Measurements from ENCODE around the gene IL21R.
"Not testable (repeated sequence)": the region's sequence is repeated elsewhere in the genome, so short reads cannot be mapped to it uniquely, and the experiment has no call there.

IL21R gene

DNA sequence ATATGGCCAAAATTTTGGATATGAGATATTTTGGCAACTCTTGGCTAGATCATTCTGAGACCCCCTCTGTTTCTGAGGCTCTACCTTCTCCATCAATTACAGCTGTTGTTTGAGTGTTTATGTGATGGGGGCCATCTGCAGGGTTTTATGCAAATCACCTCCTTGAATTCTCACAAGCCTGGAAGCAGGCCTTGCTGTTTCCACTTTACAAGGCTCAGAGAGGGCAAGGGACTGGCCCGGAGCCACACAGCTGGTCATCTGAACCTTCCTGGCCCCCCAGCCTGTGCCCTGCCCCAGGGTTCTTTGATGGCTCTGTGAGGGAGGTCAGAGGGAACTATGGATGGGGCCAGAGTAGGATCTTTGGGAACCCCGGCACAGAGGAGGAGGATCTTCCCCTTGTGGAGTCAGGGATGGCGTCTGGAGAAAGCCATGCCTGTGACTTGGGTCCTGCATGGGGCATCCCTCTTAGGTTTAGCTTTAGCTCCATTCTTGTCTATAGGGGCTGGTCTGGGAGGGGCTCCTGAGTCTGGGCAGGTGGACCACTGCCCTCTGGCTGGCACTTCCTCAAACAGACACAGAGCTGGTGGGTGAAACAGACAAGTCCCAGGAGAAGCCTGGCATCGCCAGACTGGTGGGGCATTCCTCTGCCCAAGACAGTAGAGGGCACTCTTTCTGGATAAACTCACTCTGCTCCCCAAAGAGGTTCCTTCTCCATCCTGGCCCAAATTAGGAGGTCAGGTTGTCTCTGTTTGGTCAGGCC lies 26.2 kb downstream of the IL21R start:
- DNase-seq (ENCODE audit: low read depth) = no peak

DNA sequence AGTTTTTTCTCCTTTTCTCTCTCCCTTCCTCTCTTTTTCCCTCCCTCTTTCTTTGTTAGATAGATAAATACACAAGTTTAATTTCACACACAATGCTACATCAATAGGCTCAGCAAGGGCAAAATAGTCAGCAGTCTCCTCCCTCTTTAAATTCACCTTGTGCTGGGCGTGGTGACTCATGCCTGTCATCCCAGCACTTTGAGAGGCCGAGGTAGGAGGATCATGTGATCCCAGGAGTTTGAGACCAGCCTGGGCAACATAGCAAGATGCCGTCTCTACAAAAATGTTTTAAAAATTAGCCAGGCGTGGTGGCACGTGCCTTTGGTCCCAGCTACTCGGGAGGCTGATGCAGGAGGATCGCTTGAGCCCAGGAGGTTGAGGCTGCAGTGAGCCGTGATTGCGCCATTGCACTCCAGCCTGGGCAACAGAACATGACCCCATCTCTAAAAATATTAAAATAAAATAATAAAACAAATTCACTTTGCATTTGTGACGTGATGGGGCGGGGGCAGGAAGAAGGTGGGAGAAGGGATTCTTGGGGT lies 27.4 kb downstream of the IL21R start:
- DNase-seq (ENCODE audit: low read depth) = no peak

DNA sequence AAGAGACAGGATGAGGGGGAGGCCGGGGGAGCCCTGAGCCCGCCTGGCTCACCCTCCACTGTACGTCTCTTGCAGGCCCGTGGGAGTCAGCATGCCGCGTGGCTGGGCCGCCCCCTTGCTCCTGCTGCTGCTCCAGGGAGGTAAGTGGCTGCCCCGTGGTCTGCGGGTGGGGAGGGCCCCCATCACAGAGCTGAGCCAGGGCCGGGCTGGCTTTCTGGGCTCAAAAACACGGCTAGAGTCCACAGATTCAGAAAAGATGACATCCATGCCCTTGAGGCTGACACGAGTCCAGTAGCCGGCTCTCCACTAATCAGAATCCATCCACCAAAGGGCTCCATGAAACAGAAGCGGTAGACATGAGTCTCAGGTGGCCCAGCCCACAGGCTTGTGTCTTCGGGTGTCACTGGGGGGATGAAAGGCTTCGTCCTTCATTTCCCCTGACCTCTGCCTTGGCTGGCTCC lies 28.0 kb downstream of the IL21R start:
- no peak for DNase-seq (ENCODE audit: low read depth)

DNA sequence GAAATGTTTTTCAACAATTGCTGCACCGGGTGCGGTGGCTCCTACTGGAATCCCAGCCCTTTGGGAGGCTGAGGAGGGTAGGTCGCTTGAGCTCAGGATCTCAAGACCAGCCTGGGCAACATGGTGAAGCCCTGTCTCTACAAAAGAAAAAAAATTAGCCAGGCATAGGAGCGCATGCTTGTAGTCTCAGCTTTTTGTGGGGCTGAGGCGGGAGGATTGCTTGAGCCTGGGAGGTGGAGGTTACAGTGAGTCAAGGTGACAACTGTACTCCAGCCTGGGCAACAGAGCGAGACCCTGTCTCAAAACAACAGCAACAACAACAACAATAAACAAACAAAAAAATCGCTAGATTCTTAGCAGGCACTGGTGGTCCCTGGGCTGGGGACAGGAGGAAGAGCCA lies 28.5 kb downstream of the IL21R start:
- DNase-seq (ENCODE audit: low read depth) = no peak

DNA sequence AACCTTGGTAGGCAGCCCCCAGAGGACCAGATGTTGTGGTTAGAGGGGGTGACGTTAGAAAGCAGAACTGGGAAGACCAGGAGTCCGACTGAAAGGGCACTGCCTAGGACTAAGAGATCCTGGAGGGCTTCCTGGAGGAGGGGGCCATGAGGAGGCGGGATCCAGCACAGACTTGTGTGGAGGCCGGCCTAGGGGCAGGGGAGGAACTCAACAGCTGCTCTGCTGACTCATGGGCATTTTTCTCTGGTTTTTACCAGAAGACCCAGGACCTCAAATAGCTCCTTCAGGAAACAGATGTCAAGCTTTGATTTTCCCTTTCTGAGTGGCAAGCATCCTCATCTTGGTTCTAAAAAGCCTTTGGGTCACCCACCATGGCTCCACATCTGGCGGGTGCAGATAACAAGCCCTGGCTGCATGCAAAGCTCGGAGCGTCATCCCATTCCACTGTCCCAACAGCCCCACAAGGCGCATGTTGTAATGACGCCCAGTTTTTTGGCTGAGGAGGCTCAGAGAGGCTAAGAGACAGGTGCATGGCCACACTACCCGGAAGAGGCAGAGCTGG lies 29.0 kb downstream of the IL21R start:
- no peak for DNase-seq (ENCODE audit: low read depth)

DNA sequence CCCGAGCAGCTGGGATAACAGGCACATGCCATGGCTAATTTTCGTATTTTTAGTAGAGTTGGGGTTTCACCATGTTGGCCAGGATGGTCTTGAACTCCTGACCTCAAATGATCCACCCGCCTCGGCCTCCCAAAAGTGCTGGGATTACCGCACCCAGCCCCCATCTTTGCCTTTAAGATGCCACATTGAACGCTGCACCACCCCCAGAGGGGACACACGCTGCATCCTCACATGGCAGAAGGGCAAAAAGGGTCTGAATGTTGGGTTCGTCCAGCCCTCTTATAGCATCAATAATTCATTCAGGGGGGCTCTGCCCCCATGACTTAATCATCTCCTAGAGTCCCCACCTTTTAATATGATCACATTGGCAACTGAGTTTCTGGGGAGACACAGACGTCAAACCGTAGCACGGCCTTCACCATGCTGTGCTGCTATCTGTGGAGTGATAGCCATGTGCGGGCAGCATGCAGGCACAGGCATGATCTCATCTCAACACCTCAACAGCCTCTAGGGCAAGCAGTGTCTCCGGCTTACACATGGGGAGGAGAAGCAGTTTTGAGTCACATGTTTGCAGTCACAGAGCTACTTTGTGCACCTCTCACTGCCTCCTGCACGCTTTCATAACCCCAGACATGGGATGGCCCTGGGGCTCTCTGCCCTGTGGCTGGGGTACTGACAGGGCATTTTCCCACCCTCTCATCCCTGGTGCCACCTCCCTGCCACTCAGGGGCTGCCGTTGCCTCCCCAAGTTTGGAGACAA lies 30.0 kb downstream of the IL21R start:
- no peak for DNase-seq (ENCODE audit: low read depth)

DNA sequence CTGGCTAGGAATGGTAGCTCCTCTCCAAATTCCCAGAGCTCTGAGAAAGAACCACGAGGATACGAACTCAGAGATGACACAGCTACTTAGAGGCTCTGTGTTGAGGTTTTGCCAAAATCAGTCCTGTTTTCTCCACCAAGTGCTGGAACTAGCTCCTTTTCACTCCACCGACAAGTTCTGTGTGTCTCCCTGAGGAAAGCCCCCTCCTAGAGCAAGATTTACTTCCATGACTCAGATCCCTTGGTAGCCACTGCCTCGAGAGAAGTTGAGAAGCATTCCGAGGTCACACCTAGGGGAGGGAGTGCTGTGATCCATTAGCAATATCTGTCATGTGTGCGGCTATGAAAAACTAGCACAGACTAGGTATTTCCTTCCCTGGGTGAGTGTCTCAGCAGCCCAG lies 30.6 kb downstream of the IL21R start:
- DNase-seq (ENCODE audit: low read depth) = no peak

DNA sequence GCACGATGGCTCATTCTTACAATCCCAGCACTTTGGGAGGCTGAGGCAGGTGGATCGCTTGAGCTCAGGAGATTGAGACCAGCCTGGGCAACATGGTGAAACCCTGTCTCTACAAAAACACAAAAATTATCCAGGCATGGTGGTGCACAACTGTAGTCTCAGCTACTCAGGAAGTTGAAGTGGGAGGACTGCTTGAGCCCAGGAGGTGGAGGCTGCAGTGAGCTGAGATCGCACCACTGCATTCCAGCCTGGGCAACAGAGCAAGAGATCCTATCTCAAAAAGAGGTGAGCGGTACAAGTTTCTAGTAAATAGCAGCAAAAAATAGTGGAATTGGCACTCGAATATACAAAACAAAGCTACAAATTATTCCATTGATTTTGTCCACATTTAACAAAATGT lies 31.2 kb downstream of the IL21R start:
- not testable (repeated sequence) for DNase-seq (ENCODE audit: low read depth)

DNA sequence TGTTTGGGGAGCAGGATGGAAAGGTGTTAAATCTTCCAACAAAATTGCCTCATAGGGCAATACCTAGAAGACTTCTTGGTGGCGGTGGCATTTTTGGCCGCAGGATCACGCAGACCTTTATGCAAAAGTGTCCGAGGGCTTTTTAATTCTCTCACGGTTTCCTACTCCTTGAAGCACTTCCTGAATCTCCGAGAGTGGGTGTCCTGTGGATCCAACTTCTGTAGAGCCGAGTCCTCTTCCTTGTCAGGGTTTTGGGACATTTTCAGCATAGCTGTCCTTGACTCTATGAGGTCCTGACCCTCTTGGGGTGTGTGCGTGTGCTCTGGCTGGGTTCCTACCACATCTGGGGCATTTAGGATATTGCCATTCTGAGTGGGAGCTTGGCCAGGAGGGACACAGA lies 31.7 kb downstream of the IL21R start:
- DNase-seq (ENCODE audit: low read depth) = no peak

DNA sequence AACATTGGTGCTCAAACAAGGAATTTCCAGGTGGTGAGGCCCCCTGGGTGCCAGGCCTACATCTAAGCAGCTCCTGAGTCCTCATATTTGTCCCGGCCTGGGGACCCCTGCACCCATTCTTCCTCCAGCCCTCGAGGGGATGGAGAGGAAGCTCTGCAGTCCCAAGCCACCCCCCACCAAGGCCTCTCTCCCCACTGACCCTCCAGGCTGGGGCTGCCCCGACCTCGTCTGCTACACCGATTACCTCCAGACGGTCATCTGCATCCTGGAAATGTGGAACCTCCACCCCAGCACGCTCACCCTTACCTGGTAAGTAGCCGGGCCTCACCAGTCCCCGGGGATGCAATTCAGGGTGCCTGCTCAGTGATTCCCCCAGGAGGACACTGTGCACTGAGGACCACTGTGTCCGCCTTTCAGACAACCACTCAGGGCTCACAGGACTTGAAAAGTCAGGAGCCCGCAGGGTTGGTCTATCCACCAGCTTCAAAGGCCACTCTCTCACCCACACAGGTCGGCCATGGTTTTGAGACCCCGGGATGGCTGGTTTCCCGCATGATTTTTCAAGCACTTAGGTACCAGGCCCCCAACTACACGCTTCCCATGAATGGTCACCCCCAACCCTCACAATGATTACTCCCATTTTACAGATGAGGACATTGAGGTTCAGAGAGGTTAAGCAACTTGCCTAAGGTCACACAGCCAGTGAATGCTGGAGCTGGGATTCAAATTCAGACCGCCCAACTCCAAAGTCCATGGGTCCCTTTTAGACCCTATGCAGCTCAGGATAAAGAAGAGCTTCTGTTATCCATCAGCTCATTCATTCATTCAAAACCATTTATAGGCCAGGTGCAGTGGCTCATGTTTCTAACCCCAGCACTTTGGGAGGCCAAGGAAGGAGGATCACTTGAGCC lies 32.4 kb downstream of the IL21R start:
- DNase-seq (ENCODE audit: low read depth) = no peak

DNA sequence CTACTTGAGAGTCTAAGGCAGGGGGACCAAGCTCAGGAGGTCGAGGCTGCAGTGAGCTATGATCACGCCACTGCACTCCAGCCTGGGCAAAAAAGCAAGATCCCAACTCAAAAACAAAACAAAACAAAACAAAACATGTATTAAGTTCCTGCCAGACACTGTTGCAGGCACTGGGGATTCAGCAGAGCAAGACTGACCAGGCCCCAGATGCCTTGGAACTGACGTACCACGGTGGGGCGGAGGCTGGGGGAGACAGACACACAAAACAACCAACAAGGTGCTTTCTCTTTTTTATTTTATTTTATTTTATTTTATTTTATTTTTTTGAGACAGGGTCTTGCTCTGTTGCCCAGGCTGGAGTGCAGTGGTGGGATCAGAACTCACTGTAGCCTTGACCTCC lies 33.2 kb downstream of the IL21R start:
- not testable (repeated sequence) for DNase-seq (ENCODE audit: low read depth)

DNA sequence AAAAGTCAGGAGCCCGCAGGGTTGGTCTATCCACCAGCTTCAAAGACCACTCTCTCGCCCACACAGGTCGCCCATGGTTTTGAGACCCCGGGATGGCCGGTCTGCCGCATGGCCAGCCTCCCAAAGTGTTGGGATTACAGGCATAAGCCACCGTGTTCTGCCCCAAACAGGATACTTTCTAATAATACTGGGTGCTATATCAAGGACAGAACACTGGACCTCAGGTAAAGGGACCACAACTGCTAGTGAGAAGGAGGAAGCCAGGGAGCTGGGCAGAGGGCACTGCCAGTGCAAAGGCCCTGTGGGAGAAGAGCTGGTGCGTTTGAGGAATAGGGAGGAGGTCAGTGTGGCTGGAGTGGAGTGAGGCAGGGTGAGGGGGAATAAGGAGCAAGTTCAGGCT lies 34.1 kb downstream of the IL21R start:
- no peak for DNase-seq (ENCODE audit: low read depth)

DNA sequence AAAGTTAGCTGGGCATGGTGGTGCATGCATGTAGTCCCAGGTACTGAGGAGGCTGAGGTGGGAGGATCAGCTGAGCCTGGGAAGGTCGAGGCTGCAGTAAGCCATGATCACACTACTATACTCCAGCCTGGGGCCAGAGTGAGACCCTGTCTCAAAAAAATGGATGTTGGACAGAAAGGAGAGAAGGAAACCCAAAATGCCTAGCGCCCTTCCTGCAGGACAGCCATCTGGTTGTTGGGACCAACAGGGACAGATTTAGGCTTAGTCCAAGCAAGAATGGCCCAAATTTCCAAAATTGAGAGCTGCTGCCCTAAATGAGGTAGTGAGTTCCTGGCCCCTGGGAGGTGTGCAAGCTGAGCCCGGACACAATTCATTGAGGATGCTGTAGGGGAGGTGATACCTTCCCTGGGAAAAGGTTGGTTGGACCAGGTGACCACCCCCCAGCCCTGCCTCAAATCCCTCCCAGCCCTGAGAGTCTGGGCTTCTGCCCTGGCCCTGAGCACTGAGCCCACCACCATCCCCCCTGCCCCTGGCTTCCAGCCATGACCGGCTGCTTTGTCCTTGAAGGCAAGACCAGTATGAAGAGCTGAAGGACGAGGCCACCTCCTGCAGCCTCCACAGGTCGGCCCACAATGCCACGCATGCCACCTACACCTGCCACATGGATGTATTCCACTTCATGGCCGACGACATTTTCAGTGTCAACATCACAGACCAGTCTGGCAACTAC lies 35.1 kb downstream of the IL21R start:
- no peak for DNase-seq (ENCODE audit: low read depth)

DNA sequence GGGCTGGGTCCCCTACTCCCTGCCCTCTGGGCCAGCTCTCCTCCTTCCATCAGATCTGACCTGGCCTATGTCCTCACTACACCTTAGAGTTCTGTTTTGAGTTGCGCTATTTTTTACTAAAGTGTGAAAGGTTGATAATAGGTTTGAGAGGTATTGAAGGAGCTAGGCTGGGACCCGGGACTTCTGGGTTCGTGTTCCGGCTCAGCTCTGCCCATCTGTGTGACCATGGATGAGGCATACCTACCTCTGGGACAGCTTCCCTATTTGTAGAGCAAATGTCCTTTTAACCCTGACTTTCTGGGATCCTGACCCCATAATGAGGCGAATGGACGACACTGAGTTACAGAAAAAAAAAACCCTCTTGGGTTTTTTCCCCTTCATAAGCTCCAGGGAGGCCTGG lies 36.0 kb downstream of the IL21R start:
- DNase-seq (ENCODE audit: low read depth) = no peak

DNA sequence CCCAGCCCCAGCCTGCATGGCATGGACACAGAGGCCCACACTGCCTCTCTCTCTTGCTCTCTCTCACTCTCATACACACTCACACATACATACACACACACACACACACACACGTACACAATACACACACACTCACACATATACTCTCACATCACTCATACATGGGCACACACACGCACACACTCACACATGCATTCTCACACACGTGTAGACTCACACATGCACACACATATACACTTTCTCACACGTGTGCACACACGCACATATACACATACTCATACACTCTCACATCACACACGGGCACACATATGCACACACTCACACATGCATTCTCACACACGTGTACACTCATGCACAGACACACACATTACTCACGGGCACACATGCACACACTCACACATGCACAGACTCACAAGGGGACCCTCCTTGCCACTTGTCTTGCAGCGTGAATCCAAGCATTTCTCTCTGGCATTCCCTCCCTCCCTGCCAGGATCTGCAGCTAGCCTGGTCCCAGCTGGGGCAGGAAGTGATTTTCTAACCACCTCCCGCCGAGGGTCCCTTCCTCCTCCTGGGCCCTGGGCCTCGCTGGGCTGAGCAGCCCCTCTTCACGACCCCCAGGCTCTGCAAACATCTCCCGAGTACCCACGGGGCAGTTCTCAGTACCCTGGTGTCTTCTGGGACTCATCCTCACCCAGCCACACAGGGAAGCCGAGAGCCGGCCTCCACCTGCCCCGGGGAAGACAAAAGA lies 37.5 kb downstream of the IL21R start:
- no peak for DNase-seq (ENCODE audit: low read depth)

DNA sequence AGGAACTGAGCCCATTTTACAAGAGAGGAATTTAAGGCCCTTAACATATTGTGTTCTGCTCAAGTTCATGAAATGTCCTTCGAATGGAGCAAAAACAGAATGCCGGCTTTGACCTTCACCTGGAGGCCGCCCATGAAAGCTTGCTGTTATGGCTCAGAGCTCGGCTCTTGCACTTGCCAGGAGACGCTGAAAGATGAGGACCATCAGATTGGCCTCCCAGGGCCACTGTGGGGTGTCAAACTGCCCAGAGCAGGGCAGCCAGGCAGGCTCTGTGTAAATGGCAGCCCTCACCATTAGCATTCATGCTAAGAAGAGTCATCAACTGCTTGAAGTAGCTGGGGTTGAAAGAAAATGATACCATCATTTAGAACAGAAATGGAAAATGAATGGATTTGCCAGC lies 39.3 kb downstream of the IL21R start:
- no peak for DNase-seq (ENCODE audit: low read depth)

DNA sequence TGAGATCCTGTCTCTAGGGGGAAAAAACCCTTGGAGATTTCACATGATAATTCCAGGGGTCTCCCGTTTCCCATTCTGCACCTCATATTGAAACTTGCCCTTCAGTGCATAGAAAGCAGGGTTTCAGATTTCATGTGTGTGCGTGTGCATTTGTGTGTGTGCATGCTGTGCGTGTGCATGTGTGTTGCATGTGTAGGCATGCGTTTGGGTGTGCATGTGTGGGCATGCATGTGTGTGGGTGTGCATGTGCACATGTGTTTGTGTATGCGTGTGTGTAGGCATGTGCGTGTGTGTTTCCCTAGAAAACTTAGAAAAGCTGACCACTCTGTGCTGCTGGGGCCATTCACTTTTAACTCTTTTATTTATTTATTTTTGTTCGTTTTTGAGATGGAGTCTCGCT lies 40.0 kb downstream of the IL21R start:
- no peak for DNase-seq (ENCODE audit: low read depth)

DNA sequence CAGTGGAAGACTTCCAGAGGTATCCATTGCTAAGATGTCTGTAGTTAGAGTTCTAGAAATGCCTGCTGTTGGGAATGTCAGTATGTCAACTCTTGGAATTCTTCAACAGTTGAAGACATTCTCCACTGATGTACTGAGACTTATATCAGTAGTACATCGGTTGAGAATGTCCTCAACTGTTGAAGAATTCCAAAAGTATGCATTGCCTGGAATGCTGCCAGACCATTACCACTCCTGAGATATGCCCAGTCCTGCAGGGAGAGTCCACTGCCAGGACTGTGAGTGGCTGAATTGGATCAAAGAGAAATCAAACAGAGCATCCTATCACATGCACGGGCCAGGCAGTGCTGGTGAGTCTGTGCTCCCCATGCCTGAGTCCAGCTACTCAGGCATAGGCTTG lies 42.0 kb downstream of the IL21R start:
- DNase-seq (ENCODE audit: low read depth) = no peak

DNA sequence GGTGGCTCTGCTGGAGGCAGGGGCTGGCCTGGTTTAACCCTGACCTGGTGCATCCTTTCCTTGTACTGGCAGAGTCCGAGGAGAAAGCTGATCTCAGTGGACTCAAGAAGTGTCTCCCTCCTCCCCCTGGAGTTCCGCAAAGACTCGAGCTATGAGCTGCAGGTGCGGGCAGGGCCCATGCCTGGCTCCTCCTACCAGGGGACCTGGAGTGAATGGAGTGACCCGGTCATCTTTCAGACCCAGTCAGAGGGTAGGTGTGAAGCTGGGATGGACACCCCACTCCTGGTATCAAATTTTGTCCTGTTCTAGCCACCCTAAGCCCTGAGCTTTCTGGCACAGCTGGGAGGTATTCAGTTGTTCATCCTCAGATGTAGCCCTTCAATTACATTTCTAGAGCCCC lies 42.5 kb downstream of the IL21R start:
- DNase-seq (ENCODE audit: low read depth) = no peak

DNA sequence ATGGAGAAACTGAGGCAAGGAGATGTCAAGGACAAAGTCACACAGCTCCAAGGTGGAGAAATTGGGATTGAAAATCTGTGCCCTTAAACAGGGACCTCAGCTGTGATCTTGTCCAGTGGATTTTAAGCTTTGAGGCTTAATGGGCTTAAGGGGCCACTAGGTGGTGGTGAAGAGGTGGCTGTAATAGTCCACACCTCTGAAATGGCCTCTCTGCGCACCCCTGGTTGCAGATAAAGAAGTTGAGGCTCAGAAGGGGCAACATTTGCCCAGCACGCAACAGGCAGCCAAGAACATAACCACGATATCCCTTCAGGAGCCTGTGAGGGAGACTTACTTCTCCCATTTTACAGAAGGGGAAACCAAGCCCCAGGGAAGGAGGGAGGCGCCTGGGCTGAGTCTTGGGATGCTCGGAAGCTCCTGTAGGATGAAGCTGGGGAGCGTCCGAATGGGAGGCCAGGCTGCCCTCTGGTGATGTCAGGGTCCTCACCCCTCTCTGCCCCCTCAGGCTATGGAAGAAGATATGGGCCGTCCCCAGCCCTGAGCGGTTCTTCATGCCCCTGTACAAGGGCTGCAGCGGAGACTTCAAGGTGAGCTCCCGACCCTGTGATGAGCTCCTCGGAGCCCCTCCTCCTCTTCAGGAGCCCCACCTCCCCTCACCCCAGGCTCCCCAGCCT lies 43.7 kb downstream of the IL21R start:
- DNase-seq (ENCODE audit: low read depth) = no peak

Data from activated T-helper 1 cell treated with Interleukin-2 at 50 U/mL for 16 hours (primary cell).